ENCODE measurements around the gene FCER2.
"Not testable (repeated sequence)": the region's sequence is repeated elsewhere in the genome, so short reads cannot be mapped to it uniquely, and the experiment has no call there.

Gene FCER2

GRCh38 chr19:7748171-7748570 lies 46.2 kb upstream of the FCER2 start:
- Histone ChIP-seq H4K20me1 (ENCODE audit: low read depth, low read length) (no peaks in the 10 kb centered on the region), H3K4me3 (ENCODE audit: insufficient read depth, low read length, poor library complexity, severe bottlenecking) (no peak overlapping the region), H3F3A (ENCODE audit: insufficient read depth) (no peaks in the 10 kb centered on the region), H3K4me2 (ENCODE audit: low read depth, low read length, poor library complexity, severe bottlenecking) (no peak overlapping the region), H3K9me3 (ENCODE audit: insufficient read depth, low read length) (no peaks in the 10 kb centered on the region), H3K79me2 (ENCODE audit: insufficient read depth, low read length) (no peaks in the 10 kb centered on the region), H3K27ac (ENCODE audit: low read depth, low read length) (no peak overlapping the region), H3K9me2 (replicated peaks; ENCODE audit: insufficient read depth, low read length) (no peaks in the 10 kb centered on the region), H2AFZ (ENCODE audit: low read depth, low read length, severe bottlenecking) (no peak overlapping the region), H3K9ac (ENCODE audit: low read length) (no peak overlapping the region), H3K36me3 (ENCODE audit: low read length) (no peaks in the 10 kb centered on the region), H3K27me3 (ENCODE audit: low read length) (no peaks in the 10 kb centered on the region)
- TF ChIP-seq, protein P1, sequence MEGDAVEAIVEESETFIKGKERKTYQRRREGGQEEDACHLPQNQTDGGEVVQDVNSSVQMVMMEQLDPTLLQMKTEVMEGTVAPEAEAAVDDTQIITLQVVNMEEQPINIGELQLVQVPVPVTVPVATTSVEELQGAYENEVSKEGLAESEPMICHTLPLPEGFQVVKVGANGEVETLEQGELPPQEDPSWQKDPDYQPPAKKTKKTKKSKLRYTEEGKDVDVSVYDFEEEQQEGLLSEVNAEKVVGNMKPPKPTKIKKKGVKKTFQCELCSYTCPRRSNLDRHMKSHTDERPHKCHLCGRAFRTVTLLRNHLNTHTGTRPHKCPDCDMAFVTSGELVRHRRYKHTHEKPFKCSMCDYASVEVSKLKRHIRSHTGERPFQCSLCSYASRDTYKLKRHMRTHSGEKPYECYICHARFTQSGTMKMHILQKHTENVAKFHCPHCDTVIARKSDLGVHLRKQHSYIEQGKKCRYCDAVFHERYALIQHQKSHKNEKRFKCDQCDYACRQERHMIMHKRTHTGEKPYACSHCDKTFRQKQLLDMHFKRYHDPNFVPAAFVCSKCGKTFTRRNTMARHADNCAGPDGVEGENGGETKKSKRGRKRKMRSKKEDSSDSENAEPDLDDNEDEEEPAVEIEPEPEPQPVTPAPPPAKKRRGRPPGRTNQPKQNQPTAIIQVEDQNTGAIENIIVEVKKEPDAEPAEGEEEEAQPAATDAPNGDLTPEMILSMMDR (IDR thresholded peaks at IDR 0.05; ENCODE audit: insufficient read depth, low read length, poor library complexity, severe bottlenecking), result no peak
- no peak for TF ChIP-seq EZH2phosphoT487 (conservative IDR thresholded peaks at IDR 0.05; ENCODE audit: low read length)

GRCh38 chr19:7746903-7747884 lies 45.3 kb upstream of the FCER2 start, which contains the start of gene CD209:
Gene CD209, minus strand, starts transcription at chr19:7747534. Its CDS starts 23 bp downstream, at chr19:7747511.
- no peak within 1 kb of the TSS for H3K27ac ChIP-seq (ENCODE audit: low read depth, low read length)
- no peaks in the 10 kb centered on the region for H3K36me3 ChIP-seq (ENCODE audit: low read length)
- H2AFZ ChIP-seq (ENCODE audit: low read depth, low read length, severe bottlenecking), result no peak within 1 kb of the TSS
- no peak within 1 kb of the TSS for H3K4me3 ChIP-seq (ENCODE audit: insufficient read depth, low read length, poor library complexity, severe bottlenecking)
- TF ChIP-seq, protein P1 (IDR thresholded peaks at IDR 0.05; ENCODE audit: insufficient read depth, low read length, poor library complexity, severe bottlenecking), result no peak
- TF ChIP-seq EZH2phosphoT487 (conservative IDR thresholded peaks at IDR 0.05; ENCODE audit: low read length), result no peak
- H3F3A ChIP-seq (ENCODE audit: insufficient read depth), result no peaks in the 10 kb centered on the region
- no peaks in the 10 kb centered on the region for H3K9me2 ChIP-seq (replicated peaks; ENCODE audit: insufficient read depth, low read length)
- H3K79me2 ChIP-seq (ENCODE audit: insufficient read depth, low read length), result no peaks in the 10 kb centered on the region
- H3K27me3 ChIP-seq (ENCODE audit: low read length), result no peaks in the 10 kb centered on the region
- H4K20me1 ChIP-seq (ENCODE audit: low read depth, low read length), result no peaks in the 10 kb centered on the region
- no peak within 1 kb of the TSS for H3K9ac ChIP-seq (ENCODE audit: low read length)
- H3K4me2 ChIP-seq (ENCODE audit: low read depth, low read length, poor library complexity, severe bottlenecking), result no peak within 1 kb of the TSS
- no peaks in the 10 kb centered on the region for H3K9me3 ChIP-seq (ENCODE audit: insufficient read depth, low read length)

DNA sequence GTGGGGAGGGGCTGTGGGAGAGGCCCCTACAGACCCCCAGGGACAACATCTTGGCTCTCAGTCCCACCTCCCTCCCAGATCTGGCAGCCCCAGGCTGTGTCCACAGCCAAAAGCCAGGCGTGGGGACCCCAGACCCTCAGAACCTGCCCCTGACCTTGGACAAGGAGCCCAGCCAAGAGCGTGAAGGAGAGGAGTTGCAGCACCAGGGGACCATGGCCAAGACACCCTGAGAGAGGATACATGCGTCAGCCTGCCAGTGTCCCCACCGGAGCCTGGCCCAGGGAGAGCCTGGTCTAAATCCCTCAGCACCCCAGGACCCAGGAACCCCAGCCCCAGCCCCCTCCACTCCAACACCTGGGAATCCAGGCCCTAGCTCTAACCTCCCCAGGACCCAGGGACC lies 44.4 kb upstream of the FCER2 start:
- not testable (repeated sequence) for H3K9me2 ChIP-seq (replicated peaks; ENCODE audit: insufficient read depth, low read length); H4K20me1 ChIP-seq (ENCODE audit: low read depth, low read length); H3F3A ChIP-seq (ENCODE audit: insufficient read depth)

More for the DNA sequence above, 44.4 kb upstream of the FCER2 start:
- not testable (repeated sequence) for H3K36me3 ChIP-seq (ENCODE audit: low read length); H3K4me3 ChIP-seq (ENCODE audit: insufficient read depth, low read length, poor library complexity, severe bottlenecking); H3K27ac ChIP-seq (ENCODE audit: low read depth, low read length); H3K4me2 ChIP-seq (ENCODE audit: low read depth, low read length, poor library complexity, severe bottlenecking); H3K79me2 ChIP-seq (ENCODE audit: insufficient read depth, low read length); H3K27me3 ChIP-seq (ENCODE audit: low read length); H3K9ac ChIP-seq (ENCODE audit: low read length); H2AFZ ChIP-seq (ENCODE audit: low read depth, low read length, severe bottlenecking); H3K9me3 ChIP-seq (ENCODE audit: insufficient read depth, low read length)

Measured in SU-DHL-6 (cell line).